C4-2B (cell line): ENCODE measurements around the gene FGD5.

Experiments
- CTCF ChIP-seq: fragments of 450-650 bp; conservative IDR thresholded peaks from 2 replicates; pipeline ENCODE4 v1.5.1; 2017; ENCODE audit warnings: mild to moderate bottlenecking
- ZFX ChIP-seq: fragments of 450-650 bp; IDR thresholded peaks from 2 replicates; pipeline ENCODE4 v1.6.1; 2017

- TF ChIP-seq CTCF (no peak), ZFX (no peak)
Measured at GRCh38 chr3:14814411-14814871, 4.3 kb upstream of the FGD5 start.
